ENCODE measurements around the gene DSCAML1.

Gene DSCAML1

GRCh38 chr11:117511483-117511930, 285.5 kb downstream of the DSCAML1 start:
- DNase-seq = no peak

GRCh38 chr11:117510646-117511045, 286.4 kb downstream of the DSCAML1 start:
- no peak for DNase-seq

- DNase-seq = no peak
These were observed 287.5 kb downstream of the DSCAML1 start for GRCh38 chr11:117509543-117509942.

- DNase-seq = no peak
These were observed 290.0 kb downstream of the DSCAML1 start for GRCh38 chr11:117506971-117507370.

- DNase-seq = no peak
These were observed 291.6 kb downstream of the DSCAML1 start for GRCh38 chr11:117505285-117505970.

GRCh38 chr11:117502779-117503100, 294.3 kb downstream of the DSCAML1 start:
- no peak for DNase-seq

GRCh38 chr11:117502015-117502778, 294.8 kb downstream of the DSCAML1 start:
- DNase-seq = no peak

GRCh38 chr11:117501237-117501898, 295.6 kb downstream of the DSCAML1 start:
- peak; percentile 77 for DNase-seq

GRCh38 chr11:117498791-117499190, 298.2 kb downstream of the DSCAML1 start:
- peak; percentile 87 for DNase-seq

- DNase-seq = no peak
These were observed 299.6 kb downstream of the DSCAML1 start for GRCh38 chr11:117497206-117497951.

GRCh38 chr11:117495357-117495756, 301.7 kb downstream of the DSCAML1 start:
- DNase-seq = no peak

- no peak for DNase-seq
These were observed 304.3 kb downstream of the DSCAML1 start for GRCh38 chr11:117492578-117493251.

- no peak for DNase-seq
These were observed 306.1 kb downstream of the DSCAML1 start for GRCh38 chr11:117490911-117491310.

- DNase-seq = no peak
These were observed 306.9 kb downstream of the DSCAML1 start for GRCh38 chr11:117489999-117490679.

GRCh38 chr11:117488996-117489952, 307.7 kb downstream of the DSCAML1 start:
- no peak for DNase-seq

GRCh38 chr11:117486059-117486458, 311.0 kb downstream of the DSCAML1 start:
- no peak for DNase-seq

- DNase-seq = no peak
These were observed 312.9 kb downstream of the DSCAML1 start for GRCh38 chr11:117484156-117484555.

GRCh38 chr11:117483372-117483771, 313.6 kb downstream of the DSCAML1 start:
- no peak for DNase-seq

- DNase-seq = no peak
These were observed 314.1 kb downstream of the DSCAML1 start for GRCh38 chr11:117482881-117483280.

- DNase-seq = no peak
These were observed 315.1 kb downstream of the DSCAML1 start for GRCh38 chr11:117481885-117482284.

- no peak for DNase-seq
These were observed 316.0 kb downstream of the DSCAML1 start for GRCh38 chr11:117481036-117481435.

All from NCI-H2029 (cell line).